Fibroblast of skin of right biceps (primary cell): ENCODE data around the gene RGS6.

Experiments
- DNase-seq: peaks from one replicate; pipeline ENCODE4 v3.0.0-alpha.2; 2013

Gene RGS6

GRCh38 chr14:72333357-72333756, 401.1 kb downstream of the RGS6 start:
- no peak for DNase-seq

GRCh38 chr14:72336311-72336980, 404.2 kb downstream of the RGS6 start:
- DNase-seq: no peak

- no peak for DNase-seq
Observed at GRCh38 chr14:72341237-72341636, 409.0 kb downstream of the RGS6 start.

- DNase-seq: no peak
Observed at GRCh38 chr14:72341686-72342085, 409.5 kb downstream of the RGS6 start.

GRCh38 chr14:72347118-72347517, 414.9 kb downstream of the RGS6 start:
- DNase-seq: no peak

GRCh38 chr14:72350215-72350614, 418.0 kb downstream of the RGS6 start:
- DNase-seq: no peak

- no peak for DNase-seq
Observed at GRCh38 chr14:72352012-72352411, 419.8 kb downstream of the RGS6 start.

GRCh38 chr14:72366619-72367018, 434.4 kb downstream of the RGS6 start:
- DNase-seq: no peak

- DNase-seq: no peak
Observed at GRCh38 chr14:72369106-72369505, 436.9 kb downstream of the RGS6 start.

- no peak for DNase-seq
Observed at GRCh38 chr14:72377016-72377415, 444.8 kb downstream of the RGS6 start.

- no peak for DNase-seq
Observed at GRCh38 chr14:72380456-72380855, 448.2 kb downstream of the RGS6 start.

- no peak for DNase-seq
Observed at GRCh38 chr14:72383865-72384264, 451.6 kb downstream of the RGS6 start.

GRCh38 chr14:72387726-72388125, 455.5 kb downstream of the RGS6 start:
- DNase-seq: no peak

- no peak for DNase-seq
Observed at GRCh38 chr14:72389200-72389599, 457.0 kb downstream of the RGS6 start.

- no peak for DNase-seq
Observed at GRCh38 chr14:72401101-72401625, 468.9 kb downstream of the RGS6 start.

- DNase-seq: peak; percentile 21
Observed at GRCh38 chr14:72401632-72402376, 469.6 kb downstream of the RGS6 start.

GRCh38 chr14:72402377-72402772, 470.1 kb downstream of the RGS6 start:
- no peak for DNase-seq

GRCh38 chr14:72404106-72404774, 472.0 kb downstream of the RGS6 start:
- DNase-seq: no peak

- DNase-seq: no peak
Observed at GRCh38 chr14:72404998-72405397, 472.8 kb downstream of the RGS6 start.

GRCh38 chr14:72408020-72408419, 475.8 kb downstream of the RGS6 start:
- no peak for DNase-seq

GRCh38 chr14:72409047-72409446, 476.8 kb downstream of the RGS6 start:
- DNase-seq: no peak

GRCh38 chr14:72416081-72416849, 484.0 kb downstream of the RGS6 start:
- no peak for DNase-seq

- no peak for DNase-seq
Observed at GRCh38 chr14:72416892-72417291, 484.7 kb downstream of the RGS6 start.
